Liver (tissue), 10 donors: ENCODE data around the gene SWI5. TPM values are rescaled to one million over a fixed set of nuclear protein-coding genes. Genes with fewer than 3 reads are reported as not detected.

Experiments
- DNase-seq: peaks from one replicate; pipeline ENCODE4 v3.0.0-alpha.2; 2017; ENCODE audit warnings: low spot score
- H3K27ac ChIP-seq, 2 donors: one replicate each; pipeline ENCODE4 v1.7.0; 2013; ENCODE audit warnings: inconsistent platforms in 2 of 2, low read length in 2 of 2, control low read depth in 1 of 2, low read depth in 1 of 2, mild to moderate bottlenecking in 1 of 2
- H3K27me3 ChIP-seq, 4 donors: one replicate each; pipeline versions ENCODE4 v1.6.1 to v1.7.0; 2013; ENCODE audit warnings: low read length in 3 of 4, inconsistent platforms in 1 of 4, mild to moderate bottlenecking in 1 of 4, moderate library complexity in 1 of 4; ENCODE audit not compliant: control insufficient read depth in 4 of 4, insufficient read depth in 4 of 4
- H3K36me3 ChIP-seq, 4 donors: one replicate each; pipeline versions ENCODE4 v1.6.1 to v1.7.0; 2013; ENCODE audit warnings: low read length in 3 of 4, mild to moderate bottlenecking in 3 of 4, low read depth in 1 of 4, moderate library complexity in 1 of 4; ENCODE audit not compliant: control insufficient read depth in 4 of 4, insufficient read depth in 3 of 4
- H3K4me1 ChIP-seq, 4 donors: one replicate each; pipeline versions ENCODE4 v1.6.1 to v1.7.0; 2013; ENCODE audit warnings: low read length in 3 of 4, mild to moderate bottlenecking in 3 of 4, moderate library complexity in 1 of 4; ENCODE audit not compliant: control insufficient read depth in 4 of 4, insufficient read depth in 4 of 4
- H3K4me3 ChIP-seq, 3 donors: one replicate each; pipeline versions ENCODE4 v1.6.1 to v1.7.0; 2013; ENCODE audit warnings: low read length in 3 of 3, control low read depth in 1 of 3, low read depth in 1 of 3, mild to moderate bottlenecking in 1 of 3
- H3K9ac ChIP-seq, 2 donors: one replicate each; pipeline ENCODE4 v1.7.0; 2013; ENCODE audit warnings: low read length in 2 of 2, mild to moderate bottlenecking in 2 of 2, moderate library complexity in 2 of 2, control low read depth in 1 of 2, low read depth in 1 of 2
- H3K9me3 ChIP-seq, 4 donors: one replicate each; pipeline versions ENCODE4 v1.6.1 to v1.7.0; 2013; ENCODE audit warnings: low read length in 3 of 4; ENCODE audit not compliant: control insufficient read depth in 4 of 4
- ATF3 ChIP-seq: IDR thresholded peaks from 2 replicates; pipeline ENCODE4 v1.6.1; 2016; ENCODE audit warnings: antibody characterized with exemption
- EGR1 ChIP-seq, 2 donors: IDR thresholded peaks; 2 replicates each; pipeline ENCODE4 v1.6.1; 2016 to 2018; ENCODE audit warnings: antibody characterized with exemption in 2 of 2, low read depth in 2 of 2
- FOXA1 ChIP-seq: IDR thresholded peaks from 2 replicates; pipeline ENCODE4 v1.6.1; 2016; ENCODE audit warnings: antibody characterized with exemption
- GABPA ChIP-seq, 2 donors: IDR thresholded peaks in 1 of 2; conservative IDR thresholded peaks in 1 of 2; 2 replicates each; pipeline ENCODE4 v1.6.1; 2016; ENCODE audit warnings: antibody characterized with exemption in 2 of 2, mild to moderate bottlenecking in 1 of 2, moderate library complexity in 1 of 2
- HNF4A ChIP-seq, 2 donors: conservative IDR thresholded peaks; 2 replicates each; pipeline ENCODE4 v1.6.1; 2016; ENCODE audit warnings: antibody characterized with exemption in 2 of 2, mild to moderate bottlenecking in 2 of 2
- HNF4G ChIP-seq: IDR thresholded peaks from 2 replicates; pipeline ENCODE4 v1.6.1; 2016; ENCODE audit warnings: antibody characterized with exemption
- JUND ChIP-seq, 2 donors: IDR thresholded peaks; 2 replicates each; pipeline ENCODE4 v1.6.1; 2016; ENCODE audit warnings: antibody characterized with exemption in 2 of 2
- NR2F2 ChIP-seq: IDR thresholded peaks from 2 replicates; pipeline ENCODE4 v1.6.1; 2016; ENCODE audit warnings: antibody characterized with exemption
- RAD21 ChIP-seq, 2 donors: IDR thresholded peaks; 2 replicates each; pipeline ENCODE4 v1.6.1; 2016; ENCODE audit warnings: antibody characterized with exemption in 2 of 2, mild to moderate bottlenecking in 2 of 2
- REST ChIP-seq: IDR thresholded peaks from 2 replicates; pipeline ENCODE4 v1.6.1; 2016; ENCODE audit warnings: antibody characterized with exemption, mild to moderate bottlenecking
- RXRA ChIP-seq, 2 donors: IDR thresholded peaks; 2 replicates each; pipeline ENCODE4 v1.6.1; 2017 to 2018; ENCODE audit warnings: antibody characterized with exemption in 2 of 2, mild to moderate bottlenecking in 1 of 2
- YY1 ChIP-seq: IDR thresholded peaks from 2 replicates; pipeline ENCODE4 v1.6.1; 2016; ENCODE audit warnings: antibody characterized with exemption, mild to moderate bottlenecking
- ZBTB33 ChIP-seq: IDR thresholded peaks from 2 replicates; pipeline ENCODE4 v1.6.1; 2016; ENCODE audit warnings: antibody characterized with exemption
- WGBS: extraction: QIAGEN DNeasy Blood & Tissue Kit; methylation state at CpG from one replicate; pipeline ENCODE4 v1.1.7; 2013; 5-methylcytosine and 5-hydroxymethylcytosine counted together
- polyA plus RNA-seq, 2 donors: library from polyadenylated mRNA; stranded (reverse) in 1 of 2; unstranded in 1 of 2; fragments of 200-250 nt in 1 of 2; fragments of >200 nt in 1 of 2; fragmentation: Nextera tagmentation in 1 of 2; extraction: Ambion mirVana in 1 of 2; gene quantifications; one replicate each; pipeline versions ENCODE4 v1.2.1 to v1.2.3, GENCODE V29; 2013 to 2015
- small RNA-seq: library from RNA; depleted of rRNA; stranded (forward); fragments of <200 nt; gene quantifications from one replicate; pipeline ENCODE3, GENCODE V24; 2014
- total RNA-seq, 2 donors: library from RNA; depleted of rRNA; stranded (reverse); fragments of >200 nt; gene quantifications; one replicate each; pipeline ENCODE4 v1.2.3, GENCODE V29; 2014
- donor health status: healthy.
- donor health status: healthy.
- donor health status: healthy.
- donor health status: healthy.
- donor health status: healthy.

SWI5 gene
- total and polyA plus RNA-seq, 4 donors = 10.7 to 34.0 (median 16.2) TPM

- Histone ChIP-seq H3K36me3 (peaks cover 0 to 18% (median 5%) of the 10 kb centered on the region in 4 donors), H3K27me3 (no peaks in the 10 kb centered on the region), H3K9me3 (no peaks in the 10 kb centered on the region), H3K4me3 (no peak overlapping the region), H3K4me1 (peaks cover 0 to 9% (median 4%) of the 10 kb centered on the region in 4 donors), H3K9ac (no peak overlapping the region), H3K27ac (no peak overlapping the region)
- DNase-seq = no peak
- WGBS = 92% methylated on average over 2 of the region's 2 CpGs
- no peak for TF ChIP-seq EGR1 (IDR thresholded peaks at IDR 0.05; ENCODE audit: low read depth in 2 of 2)
- TF ChIP-seq NR2F2 = no peak
- TF ChIP-seq RAD21 (IDR thresholded peaks at IDR 0.05) = no peak
- no peak for TF ChIP-seq ATF3
- TF ChIP-seq RXRA (IDR thresholded peaks at IDR 0.05) = no peak
- TF ChIP-seq REST = no peak
- no peak for TF ChIP-seq YY1
Observed at GRCh38 chr9:128335914-128336313, 59.8 kb downstream of the SWI5 start.

- WGBS = 95% methylated on average over 7 of the region's 7 CpGs
- no peak overlapping the region for H3K4me3 ChIP-seq
Observed at GRCh38 chr9:128337936-128338335, 61.9 kb downstream of the SWI5 start.

More at GRCh38 chr9:128337936-128338335, 61.9 kb downstream of the SWI5 start:
- no peak for DNase-seq
- peaks cover 0 to 13% (median 6%) of the 10 kb centered on the region in 4 donors for H3K36me3 ChIP-seq
- H3K4me1 ChIP-seq = peaks cover 0 to 17% (median 9%) of the 10 kb centered on the region in 4 donors
- no peaks in the 10 kb centered on the region for H3K9me3 ChIP-seq
- H3K27ac ChIP-seq = no peak overlapping the region
- H3K9ac ChIP-seq = no peak overlapping the region
- TF ChIP-seq ZBTB33 (no peak), YY1 (no peak), RXRA (IDR thresholded peaks at IDR 0.05) (no peak), JUND (IDR thresholded peaks at IDR 0.05) (no peak), HNF4A (conservative IDR thresholded peaks at IDR 0.05) (no peak), GABPA (IDR thresholded peaks at IDR 0.05 in 1 of 2, conservative IDR thresholded peaks at IDR 0.05 in 1 of 2) (no peak), FOXA1 (no peak), HNF4G (no peak)
- H3K27me3 ChIP-seq = no peaks in the 10 kb centered on the region

Small RNAs within 50 kb of the gene (small RNA-seq; reads per million reads assigned to genes)
- gene MIR199B (123 reads per million, percentile 98 among the genes with 10 or more reads in this experiment), gene MIR3154 (not detected)

Other genes with a start within 250 kb of the SWI5 start
- 1 to 10 TPM; 4.6 to 6.5 TPM for gene NAIF1, start 209.0 kb upstream of the SWI5 start, total RNA-seq
- gene NAIF1, start 209.0 kb upstream of the SWI5 start, polyA plus RNA-seq = 1 to 10 TPM; 2.5 to 4.8 TPM
- gene SLC25A25, start 208.0 kb upstream of the SWI5 start, total RNA-seq = 10 to 100 TPM; 21.7 to 74.6 TPM
- gene SLC25A25, start 208.0 kb upstream of the SWI5 start, polyA plus RNA-seq = 10 to 100 TPM; 35.4 to 43.2 TPM
- gene PTGES2, start 148.5 kb upstream of the SWI5 start, total RNA-seq = 10 to 100 TPM; 22.8 to 34.7 TPM
- 10 to 100 TPM; 28.2 to 41.1 TPM for gene PTGES2, start 148.5 kb upstream of the SWI5 start, polyA plus RNA-seq
- gene LCN2, start 126.8 kb upstream of the SWI5 start, total RNA-seq = 1 to 10 TPM; 7.0 to 10.0 TPM
- 10 to 100 TPM; 10.8 to 64.5 TPM for gene LCN2, start 126.8 kb upstream of the SWI5 start, polyA plus RNA-seq
- 10 to 100 TPM; 13.4 to 23.6 TPM for gene BBLN, start 116.0 kb upstream of the SWI5 start, total RNA-seq
- gene BBLN, start 116.0 kb upstream of the SWI5 start, polyA plus RNA-seq = 10 to 100 TPM; 41.1 to 42.1 TPM
- gene CIZ1, start 84.7 kb upstream of the SWI5 start, total RNA-seq = 10 to 100 TPM; 12.5 to 15.5 TPM
- 10 to 100 TPM; 13.6 to 13.8 TPM for gene CIZ1, start 84.7 kb upstream of the SWI5 start, polyA plus RNA-seq
- gene DNM1, start 72.9 kb upstream of the SWI5 start, total RNA-seq = 1 to 10 TPM; 1.6 to 5.9 TPM
- gene DNM1, start 72.9 kb upstream of the SWI5 start, polyA plus RNA-seq = under 1 TPM; 0.29 to 0.68 TPM
- gene GOLGA2, start 269 bp upstream of the SWI5 start, total RNA-seq = 10 to 100 TPM; 21.9 to 45.7 TPM
- 10 to 100 TPM; 14.4 to 34.0 TPM for gene GOLGA2, start 269 bp upstream of the SWI5 start, polyA plus RNA-seq
- gene TRUB2, start 46.2 kb downstream of the SWI5 start, total RNA-seq = 10 to 100 TPM; 12.7 to 13.3 TPM
- 10 to 100 TPM; 25.4 to 35.8 TPM for gene TRUB2, start 46.2 kb downstream of the SWI5 start, polyA plus RNA-seq
- 10 to 100 TPM; 12.8 to 31.4 TPM for gene COQ4, start 46.6 kb downstream of the SWI5 start, total RNA-seq
- 10 to 100 TPM; 36.2 to 53.3 TPM for gene COQ4, start 46.6 kb downstream of the SWI5 start, polyA plus RNA-seq
- 10 to 100 TPM in 1 of 2 donors, 1 to 10 TPM in 1; 5.9 to 18.6 TPM for gene SLC27A4, start 64.3 kb downstream of the SWI5 start, total RNA-seq
- 10 to 100 TPM; 10.8 to 36.4 TPM for gene SLC27A4, start 64.3 kb downstream of the SWI5 start, polyA plus RNA-seq
- 10 to 100 TPM; 12.1 to 17.3 TPM for gene URM1, start 95.1 kb downstream of the SWI5 start, total RNA-seq
- gene URM1, start 95.1 kb downstream of the SWI5 start, polyA plus RNA-seq = 10 to 100 TPM; 21.8 to 35.0 TPM
- gene CERCAM, start 144.6 kb downstream of the SWI5 start, total RNA-seq = 1 to 10 TPM; 1.6 to 1.9 TPM
- 1 to 10 TPM; 1.1 to 2.9 TPM for gene CERCAM, start 144.6 kb downstream of the SWI5 start, polyA plus RNA-seq
- gene ODF2, start 179.7 kb downstream of the SWI5 start, total RNA-seq = 10 to 100 TPM; 19.8 to 21.8 TPM
- gene ODF2, start 179.7 kb downstream of the SWI5 start, polyA plus RNA-seq = 10 to 100 TPM in 1 of 2 donors, 1 to 10 TPM in 1; 5.7 to 13.6 TPM
- 10 to 100 TPM; 15.6 to 19.5 TPM for gene GLE1, start 228.4 kb downstream of the SWI5 start, total RNA-seq
- gene GLE1, start 228.4 kb downstream of the SWI5 start, polyA plus RNA-seq = 10 to 100 TPM in 1 of 2 donors, 1 to 10 TPM in 1; 5.3 to 10.0 TPM